ENCODE measurements around the gene CACNA1B. TPM values are rescaled to one million over a fixed set of nuclear protein-coding genes. Genes with fewer than 3 reads are reported as not detected.

The CACNA1B gene
- polyA plus RNA-seq (2013, experiment 1 of 2; ENCODE audit: insufficient read length) = 0.11 TPM
- 0.10 TPM for polyA plus RNA-seq (2013, experiment 2 of 2; ENCODE audit: insufficient read length)

DNA sequence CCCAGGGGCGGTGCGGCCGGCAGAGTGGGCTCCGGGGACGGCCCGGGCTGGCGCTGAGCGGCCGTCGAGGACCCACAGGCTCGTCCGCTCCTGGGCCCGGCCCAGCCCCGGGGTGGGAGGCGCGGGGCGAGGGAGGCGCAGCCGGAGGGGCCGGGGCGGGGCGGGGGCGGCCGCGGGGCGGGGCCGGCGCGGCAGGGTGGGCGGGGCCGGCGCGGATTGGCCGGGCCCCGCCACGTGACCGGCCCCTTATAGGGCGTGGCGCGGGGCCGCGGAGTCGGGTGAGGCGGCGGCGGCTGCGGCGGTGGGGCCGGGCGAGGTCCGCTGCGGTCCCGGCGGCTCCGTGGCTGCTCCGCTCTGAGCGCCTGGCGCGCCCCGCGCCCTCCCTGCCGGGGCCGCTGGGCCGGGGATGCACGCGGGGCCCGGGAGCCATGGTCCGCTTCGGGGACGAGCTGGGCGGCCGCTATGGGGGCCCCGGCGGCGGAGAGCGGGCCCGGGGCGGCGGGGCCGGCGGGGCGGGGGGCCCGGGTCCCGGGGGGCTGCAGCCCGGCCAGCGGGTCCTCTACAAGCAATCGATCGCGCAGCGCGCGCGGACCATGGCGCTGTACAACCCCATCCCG lies at the start of gene CACNA1B:
Gene CACNA1B, plus strand, starts transcription at position 277 of the 617 bp plus-strand sequence. Its CDS starts 152 bp downstream, at position 429.
- peak; percentile 7 for DNase-seq

DNA sequence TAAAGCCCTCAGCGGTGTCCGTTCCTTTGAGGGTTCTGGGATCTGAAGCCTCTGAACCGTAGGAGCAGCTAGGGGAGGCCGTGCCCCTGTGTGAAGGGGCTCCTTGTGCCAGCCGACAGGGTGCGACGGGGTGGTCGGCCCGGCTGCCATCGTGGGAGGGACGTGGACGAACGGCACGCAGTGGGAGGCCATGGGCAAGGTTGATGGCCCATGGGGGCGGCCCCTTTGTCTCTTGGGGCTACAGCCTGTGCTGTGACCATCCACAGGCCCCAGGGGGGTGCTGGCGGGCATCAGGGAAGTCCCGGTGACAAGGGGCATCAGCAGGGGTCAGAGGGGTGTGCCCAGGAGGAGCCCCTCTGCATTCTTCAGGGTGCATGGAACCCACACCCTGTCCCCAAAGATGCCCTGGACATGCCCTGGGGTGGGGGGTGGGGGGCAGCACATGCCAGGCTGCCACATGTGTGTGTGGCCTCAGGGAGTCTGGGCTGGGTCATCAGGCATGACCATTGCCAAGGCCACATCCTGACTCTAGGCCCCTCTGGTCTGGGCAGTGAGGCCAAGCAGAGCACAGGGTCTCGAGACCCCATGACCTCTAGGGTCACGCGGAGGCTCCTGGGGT lies 49.6 kb upstream of the CACNA1B start:
- no peak for DNase-seq

GRCh38 chr9:137828527-137829259 lies 48.9 kb upstream of the CACNA1B start:
- peak; percentile 32 for DNase-seq

DNA sequence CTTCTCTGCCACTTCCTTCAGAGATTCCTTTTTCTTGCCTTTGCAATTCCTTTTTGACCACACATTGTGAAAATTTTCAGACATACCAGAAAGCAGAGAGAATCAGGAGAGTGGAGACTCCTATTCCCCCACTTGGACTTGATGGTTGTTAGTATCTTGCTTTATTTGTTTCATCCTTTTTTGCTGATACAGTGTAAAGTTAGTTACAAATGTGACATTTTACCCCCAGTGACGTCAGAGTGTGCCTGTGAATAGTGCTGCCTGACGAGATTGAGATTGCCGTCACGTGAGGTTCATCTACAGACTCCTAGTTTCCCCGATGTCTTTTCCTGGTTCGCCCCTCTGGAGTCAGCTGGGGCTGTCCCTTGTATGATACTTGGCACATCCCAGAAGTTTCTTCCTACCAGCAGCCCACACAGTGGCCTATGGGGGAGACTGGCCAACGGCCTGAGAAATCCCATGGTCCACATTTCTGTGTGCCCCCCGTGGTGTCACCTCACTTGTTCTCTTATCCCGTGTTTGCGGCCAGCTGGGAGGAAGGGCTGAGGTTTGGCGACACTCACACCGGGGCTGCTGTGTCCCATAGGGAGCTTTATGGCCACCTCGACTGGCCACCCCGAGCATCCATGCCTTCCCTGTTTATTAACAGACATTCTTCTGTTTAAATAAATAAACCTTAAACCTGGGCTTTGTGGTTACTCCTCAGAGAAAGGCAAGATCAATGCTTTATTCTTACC lies 48.2 kb upstream of the CACNA1B start:
- no peak for DNase-seq

DNA sequence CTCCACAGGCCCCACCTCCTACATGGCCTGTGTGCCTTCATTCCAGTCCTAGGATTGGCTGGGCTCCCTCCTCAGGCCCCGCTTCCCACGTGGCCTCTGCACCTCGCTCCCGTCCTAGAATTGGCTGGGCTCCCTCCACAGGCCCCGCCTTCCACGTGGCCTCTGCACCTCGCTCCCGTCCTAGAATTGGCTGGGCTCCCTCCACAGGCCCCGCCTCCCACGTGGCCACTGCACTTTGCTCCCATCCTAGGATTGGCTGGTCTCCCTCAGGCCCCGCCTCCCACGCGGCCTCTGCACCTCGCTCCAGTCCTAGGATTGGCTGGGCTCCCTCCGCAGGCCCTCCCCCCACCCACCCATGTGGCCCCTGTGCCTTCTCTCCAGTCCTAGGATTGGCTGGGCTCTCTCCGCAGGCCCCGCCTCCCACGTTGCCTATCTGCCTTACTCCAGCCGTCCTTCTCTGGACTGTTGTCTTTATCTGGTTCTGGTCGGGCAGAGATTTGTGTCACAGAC lies 45.3 kb upstream of the CACNA1B start:
- DNase-seq = no peak

- no peak for DNase-seq
Observed at GRCh38 chr9:137832830-137833590, 44.6 kb upstream of the CACNA1B start.

DNA sequence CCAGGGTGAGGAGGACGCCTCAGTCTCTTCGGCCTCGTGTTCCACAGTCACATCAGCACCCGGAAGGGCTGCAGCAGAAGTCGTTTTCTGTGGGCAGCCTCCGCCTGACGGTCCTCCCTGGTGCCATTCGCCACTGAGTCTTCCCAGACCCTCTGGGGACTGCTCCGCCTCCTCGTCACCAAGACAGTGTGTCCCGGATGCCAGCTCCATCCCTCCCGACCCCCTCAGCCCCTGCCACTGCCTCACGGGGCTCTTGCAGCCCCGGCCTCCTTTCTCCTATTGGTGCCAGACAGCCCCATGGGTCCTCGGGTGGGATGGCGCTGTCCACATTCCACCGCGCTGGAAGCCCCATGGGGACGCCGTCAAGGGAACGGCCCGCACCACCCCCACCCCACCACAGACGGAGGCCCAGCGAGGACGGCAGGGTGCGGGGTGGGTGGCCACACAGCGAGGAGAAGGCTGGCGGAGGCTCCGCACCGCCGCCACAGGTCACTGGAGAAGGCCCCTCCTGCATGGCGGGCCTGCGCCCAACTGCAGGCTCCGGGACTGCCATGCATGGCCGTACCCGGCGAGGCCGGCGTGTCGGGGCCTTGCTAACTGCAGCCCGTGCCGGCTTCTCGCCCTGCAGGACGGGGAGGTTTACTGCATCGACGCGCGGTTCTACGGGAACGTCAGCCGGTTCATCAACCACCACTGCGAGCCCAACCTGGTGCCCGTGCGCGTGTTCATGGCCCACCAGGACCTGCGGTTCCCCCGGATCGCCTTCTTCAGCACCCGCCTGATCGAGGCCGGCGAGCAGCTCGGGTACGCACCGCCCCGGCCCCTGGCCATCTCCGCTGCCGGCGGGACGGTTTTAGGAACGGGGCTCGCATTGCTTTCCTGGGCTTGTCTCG lies 43.6 kb upstream of the CACNA1B start:
- no peak for DNase-seq

DNA sequence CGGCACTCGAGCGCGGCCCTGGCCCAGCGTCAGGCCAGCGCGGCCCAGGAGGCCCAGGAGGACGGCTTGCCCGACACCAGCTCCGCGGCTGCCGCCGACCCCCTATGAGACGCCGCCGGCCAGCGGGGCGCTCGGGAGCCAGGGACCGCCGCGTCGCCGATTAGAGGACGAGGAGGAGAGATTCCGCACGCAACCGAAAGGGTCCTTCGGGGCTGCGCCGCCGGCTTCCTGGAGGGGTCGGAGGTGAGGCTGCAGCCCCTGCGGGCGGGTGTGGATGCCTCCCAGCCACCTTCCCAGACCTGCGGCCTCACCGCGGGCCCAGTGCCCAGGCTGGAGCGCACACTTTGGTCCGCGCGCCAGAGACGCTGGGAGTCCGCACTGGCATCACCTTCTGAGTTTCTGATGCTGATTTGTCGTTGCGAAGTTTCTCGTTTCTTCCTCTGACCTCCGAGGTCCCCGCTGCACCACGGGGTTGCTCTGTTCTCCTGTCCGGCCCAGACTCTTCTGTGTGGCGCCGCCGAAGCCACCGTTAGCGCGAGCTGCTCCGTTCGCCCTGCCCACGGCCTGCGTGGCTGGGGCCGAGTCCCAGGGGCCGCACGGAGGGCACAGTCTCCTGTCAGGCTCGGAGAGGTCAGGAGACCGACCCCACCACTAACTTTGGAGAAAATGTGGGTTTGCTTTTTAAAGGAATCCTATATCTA lies 42.6 kb upstream of the CACNA1B start:
- no peak for DNase-seq

- DNase-seq = no peak
Observed at GRCh38 chr9:137836151-137836830, 41.3 kb upstream of the CACNA1B start.

- DNase-seq = no peak
Observed at GRCh38 chr9:137836831-137837241, 40.7 kb upstream of the CACNA1B start.

DNA sequence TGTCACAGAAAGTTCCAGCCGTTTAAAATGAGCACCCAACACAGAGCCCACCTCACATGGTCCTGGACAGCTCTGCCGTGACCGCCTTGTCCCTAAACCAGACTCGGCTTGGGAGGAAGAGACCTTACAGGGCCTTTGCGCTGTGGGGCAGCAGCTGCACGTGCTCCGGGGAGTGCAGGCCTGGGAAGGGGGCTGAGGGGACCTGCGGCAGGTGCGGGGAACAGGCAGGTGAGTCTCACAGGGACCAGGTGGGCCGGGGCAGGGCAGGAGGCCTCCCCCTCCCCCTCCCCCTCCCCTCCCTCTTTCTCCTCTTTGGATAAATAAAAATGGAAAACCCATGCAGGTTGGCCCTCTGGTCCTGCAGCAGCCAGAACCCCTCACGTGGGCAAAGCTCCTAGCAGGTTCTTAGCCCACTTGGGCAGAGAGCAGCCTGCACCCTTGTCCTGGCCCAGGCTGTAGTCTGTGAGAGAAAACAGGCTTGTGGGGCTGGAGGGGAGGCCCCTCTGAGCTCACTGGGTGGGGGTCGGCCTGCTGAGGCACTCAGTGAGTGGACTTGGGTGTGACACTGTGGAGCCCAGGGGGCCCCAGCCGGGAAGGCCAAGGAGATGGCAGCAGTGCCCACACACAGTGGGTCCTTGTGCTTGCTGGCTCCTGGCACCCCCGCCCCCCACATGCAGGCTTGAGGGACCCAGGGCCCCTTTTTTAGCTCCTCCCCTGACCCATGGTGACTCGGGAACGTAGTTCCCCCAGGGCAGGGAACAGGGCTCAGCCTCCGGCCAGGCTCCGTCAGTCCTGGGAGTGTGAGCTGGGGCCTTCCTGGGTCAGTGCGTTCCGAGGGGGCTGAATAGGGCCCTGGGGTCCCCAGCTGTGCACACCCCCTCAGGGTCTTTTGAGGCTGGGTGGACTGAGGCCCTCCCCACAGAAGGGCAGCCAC lies 40.0 kb upstream of the CACNA1B start:
- DNase-seq = no peak

DNA sequence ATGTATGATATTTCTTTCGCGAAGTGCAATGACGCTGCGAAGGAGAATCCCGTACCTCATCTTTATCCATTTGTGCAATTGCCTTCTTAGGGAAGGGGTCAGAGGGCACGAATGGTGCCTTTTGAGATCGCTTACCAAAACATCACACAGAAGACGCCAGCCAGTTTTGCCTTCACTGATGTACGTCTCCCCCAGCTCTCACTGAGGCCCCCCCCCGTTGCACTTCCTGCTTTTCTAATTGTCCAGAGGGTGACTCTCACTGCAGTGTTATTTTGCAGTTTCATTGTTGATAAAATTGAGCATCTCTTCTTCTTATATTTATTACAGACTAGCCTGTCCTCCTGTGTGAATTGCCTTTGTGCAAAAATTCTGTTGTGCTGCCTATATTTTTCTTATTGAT lies 39.0 kb upstream of the CACNA1B start:
- DNase-seq = no peak

- DNase-seq = no peak
Observed at GRCh38 chr9:137843355-137843754, 34.2 kb upstream of the CACNA1B start.

DNA sequence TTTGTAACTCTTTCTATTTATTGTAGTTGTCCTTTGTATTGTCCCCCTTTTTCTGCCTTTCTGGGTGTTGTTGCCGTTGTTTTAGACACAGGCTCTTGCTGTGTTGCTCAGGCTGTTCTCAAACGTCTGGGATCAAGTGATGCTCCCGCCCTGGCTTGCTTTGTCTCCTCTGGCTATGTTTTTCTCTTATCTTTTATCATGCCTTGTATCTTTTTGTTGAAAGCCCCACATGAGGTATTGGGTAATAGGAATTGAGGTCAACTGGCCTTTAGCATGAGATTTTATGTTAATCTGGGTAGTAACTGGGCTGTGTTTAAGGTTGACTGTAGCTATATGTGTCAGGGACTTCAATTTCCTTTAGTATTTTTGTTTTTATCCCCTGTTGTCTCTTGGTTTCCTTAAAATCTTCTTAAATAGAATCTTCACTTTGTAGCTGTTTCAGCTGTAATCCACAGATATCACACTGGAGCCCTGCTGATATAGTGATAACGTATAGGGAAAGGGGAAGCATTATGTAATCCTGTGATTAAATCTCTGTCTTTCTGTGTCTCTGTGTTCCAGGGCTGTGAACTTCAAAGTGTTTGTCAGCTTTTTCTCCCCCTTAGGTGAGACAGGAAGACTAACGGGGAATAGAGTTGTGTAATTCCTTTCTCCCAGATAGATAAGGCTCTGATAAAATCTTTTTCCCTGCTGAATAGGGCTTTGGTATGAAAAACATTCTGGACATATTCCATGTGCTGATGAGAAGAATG lies 25.9 kb upstream of the CACNA1B start:
- no peak for DNase-seq

GRCh38 chr9:137853392-137853995 lies 24.1 kb upstream of the CACNA1B start:
- DNase-seq = no peak

DNA sequence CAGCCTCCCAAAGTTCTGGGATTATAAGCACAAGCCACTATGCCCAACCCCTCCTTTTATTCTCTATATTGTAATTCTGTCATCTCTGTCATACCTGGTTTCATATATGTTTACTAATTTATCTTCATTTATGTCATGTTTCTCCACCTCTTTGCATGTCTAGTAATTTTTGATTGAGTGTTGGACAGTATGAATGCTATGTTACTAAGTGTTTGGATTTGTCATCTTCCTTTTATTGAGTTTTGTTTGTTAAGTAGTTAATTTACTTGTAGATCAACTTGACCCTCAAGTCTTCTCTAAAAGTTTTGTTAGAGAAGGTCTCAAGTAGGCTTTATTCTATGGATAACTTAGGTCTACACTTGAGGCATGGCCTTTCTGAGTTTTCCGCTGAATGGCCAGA lies 17.2 kb upstream of the CACNA1B start:
- no peak for DNase-seq

DNA sequence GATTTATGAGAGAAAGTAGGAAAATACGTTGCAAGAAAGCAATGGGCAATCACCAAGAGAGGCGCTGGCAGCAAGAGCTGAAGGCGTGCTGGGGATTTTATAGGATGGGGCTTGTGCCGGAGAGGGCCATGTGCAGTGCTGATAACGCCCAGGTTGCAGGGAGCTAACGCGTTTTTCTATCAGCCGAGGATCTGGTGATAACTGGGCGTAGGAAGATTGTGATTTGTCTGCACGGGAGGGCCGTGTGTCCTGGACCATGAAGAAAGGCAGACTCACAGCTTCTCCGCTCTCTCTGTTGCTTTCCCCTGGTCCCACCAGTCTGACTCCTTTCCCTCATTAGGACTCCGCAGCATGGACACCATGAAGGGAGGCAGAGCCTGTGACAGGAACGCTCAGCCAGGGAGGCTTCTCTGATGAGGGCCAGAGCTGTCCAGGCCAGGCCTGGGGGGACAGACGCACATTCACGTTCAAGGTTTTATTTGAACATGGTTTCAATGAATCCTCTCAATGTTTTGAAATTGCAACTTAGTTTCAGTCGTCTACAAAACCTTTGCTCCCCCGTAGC lies 11.9 kb upstream of the CACNA1B start:
- no peak for DNase-seq
